Activated CD8-positive, alpha-beta memory T cell treated with anti-CD3 and anti-CD28 coated beads for 4 hours (primary cell): ENCODE results near the gene NHP2.
"Not testable (repeated sequence)": the region's sequence is repeated elsewhere in the genome, so short reads cannot be mapped to it uniquely, and the experiment has no call there.

Experiments used
- DNase-seq, 2 donors: peaks; one replicate each; pipeline ENCODE4 v3.0.0-alpha.2; 2020; ENCODE audit warnings: low read depth in 2 of 2

The NHP2 gene

GRCh38 chr5:178153530-178154340, at the start of gene NHP2:
Gene NHP2 (minus strand): TSS chr5:178153885. CDS start chr5:178153817, 68 bp downstream.
- peak; percentile 95 to 97 for DNase-seq

GRCh38 chr5:178202541-178202940, 48.9 kb upstream of the NHP2 start:
- no peak for DNase-seq

- DNase-seq, result no peak
Measured at GRCh38 chr5:178201927-178202235, 48.2 kb upstream of the NHP2 start.

- DNase-seq, result no peak
Measured at GRCh38 chr5:178201221-178201926, 47.7 kb upstream of the NHP2 start.

- no peak for DNase-seq
Measured at GRCh38 chr5:178199581-178200434, 46.1 kb upstream of the NHP2 start.

GRCh38 chr5:178198706-178199105, 45.0 kb upstream of the NHP2 start:
- no peak for DNase-seq

GRCh38 chr5:178198151-178198550, 44.5 kb upstream of the NHP2 start:
- not testable (repeated sequence) for DNase-seq

GRCh38 chr5:178196986-178197385, 43.3 kb upstream of the NHP2 start:
- DNase-seq, result no peak

GRCh38 chr5:178196281-178196812, 42.7 kb upstream of the NHP2 start:
- no peak for DNase-seq

GRCh38 chr5:178194026-178194425, 40.3 kb upstream of the NHP2 start:
- DNase-seq, result no peak

GRCh38 chr5:178193251-178193809, 39.6 kb upstream of the NHP2 start:
- no peak for DNase-seq

- DNase-seq, result no peak
Measured at GRCh38 chr5:178192787-178193186, 39.1 kb upstream of the NHP2 start.

GRCh38 chr5:178192244-178192643, 38.6 kb upstream of the NHP2 start:
- no peak for DNase-seq

GRCh38 chr5:178191661-178192060, 38.0 kb upstream of the NHP2 start:
- no peak for DNase-seq

- DNase-seq, result no peak
Measured at GRCh38 chr5:178189433-178189832, 35.7 kb upstream of the NHP2 start.

- no peak for DNase-seq
Measured at GRCh38 chr5:178187014-178187413, 33.3 kb upstream of the NHP2 start, which contains the start of gene GMCL2. Gene GMCL2 (minus strand): TSS chr5:178187371. CDS start chr5:178187299, 72 bp downstream.

GRCh38 chr5:178186427-178186826, 32.7 kb upstream of the NHP2 start:
- no peak for DNase-seq

GRCh38 chr5:178182158-178182876, 28.6 kb upstream of the NHP2 start:
- DNase-seq, result no peak

GRCh38 chr5:178180141-178180863, 26.6 kb upstream of the NHP2 start:
- no peak for DNase-seq

GRCh38 chr5:178177569-178177968, 23.9 kb upstream of the NHP2 start:
- no peak for DNase-seq
